HCT116 (cell line): ENCODE measurements around the gene SPRED2. TPM values are rescaled to one million over a fixed set of nuclear protein-coding genes. Genes with fewer than 3 reads are reported as not detected.

Experiments
- ATAC-seq: fragments of 200-7000 bp; cut with Tn5 transposase; 2 replicates; pipeline ENCODE4 v1.9.1; 2020; ENCODE audit warnings: mild to moderate bottlenecking, moderate library complexity
- BruUV-seq: library from RNA; stranded (reverse); fragments of 400-500 nt; replicated peaks from 2 replicates; lab custom pipeline; 2021; lab: Mats Ljungman, UMichigan
- CTCF ChIA-PET: fragments of 300-600 bp; sonication (Branson Sonifier 250); formaldehyde crosslinking; loops from one replicate; lab custom pipeline; 2021; ENCODE audit warnings: antibody characterized with exemption; lab: Charles Lee
- POLR2A ChIA-PET: fragments of 300-600, 350-600 bp; sonication (Branson Sonifier 250); formaldehyde crosslinking; loops from one replicate; lab custom pipeline; 2021; ENCODE audit warnings: antibody characterized with exemption; lab: Charles Lee
- RAD21 ChIA-PET, 2 experiments: fragments of 300-600 bp; sonication (Branson Sonifier 250); formaldehyde crosslinking; loops; one replicate each; lab custom pipeline; 2023; ENCODE audit warnings: low total read pairs in 2 of 2; ENCODE audit not compliant: uncharacterized antibody in 2 of 2, unreplicated experiment in 2 of 2, low non-redundant PET in 1 of 2; lab: Charles Lee
- DNase-seq: peaks from one replicate; pipeline ENCODE4 v3.0.0-alpha.2; 2010; ENCODE audit warnings: low read depth, low spot score
- H2AFZ ChIP-seq: fragments of 200-600 bp; shearing (Covaris generic), sonication (generic); 2 replicates; pipeline ENCODE4 v1.6.1; 2017; ENCODE audit warnings: low read depth, mixed run types, mixed read lengths, antibody characterized with exemption, low read length; ENCODE audit not compliant: poor library complexity, severe bottlenecking
- H3K27ac ChIP-seq: 2 replicates; pipeline ENCODE4 v1.5.1; 2012; ENCODE audit warnings: low read depth, low read length
- H3K27me3 ChIP-seq: fragments of 200-600 bp; sonication (generic); 2 replicates; pipeline ENCODE4 v1.6.1; 2016; ENCODE audit warnings: mixed run types, low read length, mixed read lengths; ENCODE audit not compliant: insufficient read depth
- H3K36me3 ChIP-seq, 2 experiments: fragments of 200-500 bp in 1 of 2; fragments of 200-600 bp in 1 of 2; sonication (Bioruptor generic) in 1 of 2; sonication (generic) in 1 of 2; 2 replicates each; pipeline versions ENCODE4 v1.5.1 to v1.6.1; 2014 to 2016; ENCODE audit warnings: low read length in 2 of 2, inconsistent platforms in 1 of 2, mixed read lengths in 1 of 2, mixed run types in 1 of 2; ENCODE audit not compliant: insufficient read depth in 2 of 2, control insufficient read depth in 1 of 2
- H3K4me1 ChIP-seq, 2 experiments: fragments of 200-600 bp in 1 of 2; sonication (generic) in 1 of 2; 2 replicates each; pipeline versions ENCODE4 v1.5.1 to v1.6.1; 2012 to 2017; ENCODE audit warnings: low read length in 2 of 2, inconsistent platforms in 1 of 2, mild to moderate bottlenecking in 1 of 2, mixed read lengths in 1 of 2, mixed run types in 1 of 2, moderate library complexity in 1 of 2; ENCODE audit not compliant: insufficient read depth in 2 of 2, control insufficient read depth in 1 of 2
- H3K4me2 ChIP-seq: fragments of 200-600 bp; sonication (generic); 2 replicates; pipeline ENCODE4 v1.6.1; 2017; ENCODE audit warnings: mixed run types, low read length, mixed read lengths
- H3K4me3 ChIP-seq, 2 experiments: fragments of 200-600 bp in 1 of 2; sonication (generic) in 1 of 2; replicated peaks in 1 of 2; 2 replicates each; pipeline ENCODE4 v1.5.1; 2011 to 2016; ENCODE audit warnings: low read length in 2 of 2, control low read depth in 1 of 2, low read depth in 1 of 2, mild to moderate bottlenecking in 1 of 2, mixed read lengths in 1 of 2, mixed run types in 1 of 2
- H3K79me2 ChIP-seq: fragments of 200-600 bp; sonication (generic); 2 replicates; pipeline ENCODE4 v1.6.1; 2017; ENCODE audit warnings: mild to moderate bottlenecking, mixed run types, low read length, moderate library complexity, mixed read lengths; ENCODE audit not compliant: insufficient read depth
- H3K9ac ChIP-seq: fragments of 200-600 bp; sonication (generic); 2 replicates; pipeline ENCODE4 v1.6.1; 2016; ENCODE audit warnings: low read length, mixed read lengths
- H3K9me2 ChIP-seq: fragments of 200-600 bp; sonication (generic), shearing (Covaris generic); 2 replicates; pipeline ENCODE4 v1.6.1; 2017; ENCODE audit warnings: mixed run types, mild to moderate bottlenecking, moderate library complexity; ENCODE audit not compliant: insufficient read depth
- H3K9me3 ChIP-seq, 2 experiments: fragments of 200-500 bp in 1 of 2; fragments of 200-600 bp in 1 of 2; sonication (Bioruptor generic) in 1 of 2; sonication (generic) in 1 of 2; 2 replicates each; pipeline ENCODE4 v1.6.1; 2014 to 2017; ENCODE audit warnings: low read length in 2 of 2, mixed read lengths in 2 of 2, inconsistent platforms in 1 of 2, low read depth in 1 of 2, mild to moderate bottlenecking in 1 of 2, mixed run types in 1 of 2, moderate library complexity in 1 of 2; ENCODE audit not compliant: control insufficient read depth in 1 of 2, insufficient read depth in 1 of 2
- H4K20me1 ChIP-seq: fragments of 200-600 bp; sonication (generic), shearing (Covaris generic); 2 replicates; pipeline ENCODE4 v1.6.1; 2017; ENCODE audit warnings: mixed run types, mild to moderate bottlenecking, moderate library complexity; ENCODE audit not compliant: insufficient read depth
- ATF3 ChIP-seq: IDR thresholded peaks from 2 replicates; pipeline ENCODE4 v1.6.1; 2012
- CEBPB ChIP-seq: IDR thresholded peaks from 2 replicates; pipeline ENCODE4 v1.6.1; 2012; ENCODE audit warnings: low read depth
- EGR1 ChIP-seq: IDR thresholded peaks from 2 replicates; pipeline ENCODE4 v1.6.1; 2012; ENCODE audit warnings: low read depth
- EZH2 ChIP-seq: fragments of 200-600 bp; sonication (generic); IDR thresholded peaks from 2 replicates; pipeline ENCODE4 v1.6.1; 2017; ENCODE audit warnings: antibody characterized with exemption, mixed run types
- FOSL1 ChIP-seq: IDR thresholded peaks from 2 replicates; pipeline ENCODE4 v1.6.1; 2012; ENCODE audit warnings: low read depth
- POLR2A ChIP-seq: IDR thresholded peaks from 2 replicates; pipeline ENCODE4 v1.7.0; 2011; ENCODE audit warnings: borderline replicate concordance; ENCODE audit not compliant: insufficient read depth, insufficient read length; ENCODE audit errors: extremely low read depth
- RAD21 ChIP-seq: IDR thresholded peaks from 2 replicates; pipeline ENCODE4 v1.6.1; 2012; ENCODE audit warnings: low read depth, mild to moderate bottlenecking
- SIN3A ChIP-seq: IDR thresholded peaks from 2 replicates; pipeline ENCODE4 v1.6.1; 2012; ENCODE audit warnings: low read depth
- SP1 ChIP-seq: IDR thresholded peaks from 2 replicates; pipeline ENCODE4 v1.6.1; 2012; ENCODE audit warnings: low read depth
- SRF ChIP-seq: IDR thresholded peaks from 2 replicates; pipeline ENCODE4 v1.6.1; 2012; ENCODE audit warnings: low read depth
- YY1 ChIP-seq: IDR thresholded peaks from 2 replicates; pipeline ENCODE4 v1.6.1; 2011; ENCODE audit warnings: low read length, low read depth, moderate library complexity, mild to moderate bottlenecking; ENCODE audit not compliant: insufficient replicate concordance; ENCODE audit errors: extremely low read depth
- ZBTB33 ChIP-seq: IDR thresholded peaks from 2 replicates; pipeline ENCODE4 v1.6.1; 2011; ENCODE audit warnings: mild to moderate bottlenecking, low read length, moderate library complexity; ENCODE audit not compliant: insufficient replicate concordance; ENCODE audit errors: extremely low read depth
- ZFX ChIP-seq: fragments of 450-650 bp; IDR thresholded peaks from 2 replicates; pipeline ENCODE4 v1.6.1; 2017
- ZNF274 ChIP-seq: fragments of 200-500 bp; sonication (Bioruptor generic); IDR thresholded peaks from 2 replicates; pipeline ENCODE4 v1.6.1; 2014; ENCODE audit warnings: mild to moderate bottlenecking, low read depth, low read length, inconsistent platforms
- intact Hi-C: fragments of 100-400 bp; cut with micrococcal nuclease; formaldehyde crosslinking; loops from 2 replicates; pipeline ENCODE4 v1.10.0; 2022
- total RNA-seq: library from RNA; stranded (reverse); gene quantifications from one replicate; pipeline ENCODE4 v1.2.1, GENCODE V29; 2021; ENCODE audit not compliant: unreplicated experiment
- TF ChIP-seq, protein P1 (sequence below): IDR thresholded peaks from 2 replicates; pipeline ENCODE4 v1.6.1; 2012; ENCODE audit warnings: low read depth
- TF ChIP-seq, protein P2 (sequence below): IDR thresholded peaks from 2 replicates; pipeline ENCODE4 v1.6.1; 2012

Gene SPRED2
- total RNA-seq, 1 experiment from 2014 or later, result 62.6 TPM

GRCh38 chr2:65273344-65273743 lies 159.1 kb downstream of the SPRED2 start:
- CTCF ChIA-PET, result no interaction called here
- H2AFZ ChIP-seq, result no peak overlapping the region
- DNase-seq (no peak), ATAC-seq (no peak)
- H3K9ac ChIP-seq, result no peak overlapping the region
- RAD21 ChIA-PET, result no interaction called here
- intact Hi-C loops, result no loop called here
- no peaks in the 10 kb centered on the region for H3K79me2 ChIP-seq
- H3K4me3 ChIP-seq, result no peak overlapping the region
- no TSS peak for BruUV-seq
- H3K27me3 ChIP-seq, result no peaks in the 10 kb centered on the region
- H4K20me1 ChIP-seq, result no peaks in the 10 kb centered on the region
- no peaks in the 10 kb centered on the region for H3K9me2 ChIP-seq
- TF ChIP-seq, protein P1, sequence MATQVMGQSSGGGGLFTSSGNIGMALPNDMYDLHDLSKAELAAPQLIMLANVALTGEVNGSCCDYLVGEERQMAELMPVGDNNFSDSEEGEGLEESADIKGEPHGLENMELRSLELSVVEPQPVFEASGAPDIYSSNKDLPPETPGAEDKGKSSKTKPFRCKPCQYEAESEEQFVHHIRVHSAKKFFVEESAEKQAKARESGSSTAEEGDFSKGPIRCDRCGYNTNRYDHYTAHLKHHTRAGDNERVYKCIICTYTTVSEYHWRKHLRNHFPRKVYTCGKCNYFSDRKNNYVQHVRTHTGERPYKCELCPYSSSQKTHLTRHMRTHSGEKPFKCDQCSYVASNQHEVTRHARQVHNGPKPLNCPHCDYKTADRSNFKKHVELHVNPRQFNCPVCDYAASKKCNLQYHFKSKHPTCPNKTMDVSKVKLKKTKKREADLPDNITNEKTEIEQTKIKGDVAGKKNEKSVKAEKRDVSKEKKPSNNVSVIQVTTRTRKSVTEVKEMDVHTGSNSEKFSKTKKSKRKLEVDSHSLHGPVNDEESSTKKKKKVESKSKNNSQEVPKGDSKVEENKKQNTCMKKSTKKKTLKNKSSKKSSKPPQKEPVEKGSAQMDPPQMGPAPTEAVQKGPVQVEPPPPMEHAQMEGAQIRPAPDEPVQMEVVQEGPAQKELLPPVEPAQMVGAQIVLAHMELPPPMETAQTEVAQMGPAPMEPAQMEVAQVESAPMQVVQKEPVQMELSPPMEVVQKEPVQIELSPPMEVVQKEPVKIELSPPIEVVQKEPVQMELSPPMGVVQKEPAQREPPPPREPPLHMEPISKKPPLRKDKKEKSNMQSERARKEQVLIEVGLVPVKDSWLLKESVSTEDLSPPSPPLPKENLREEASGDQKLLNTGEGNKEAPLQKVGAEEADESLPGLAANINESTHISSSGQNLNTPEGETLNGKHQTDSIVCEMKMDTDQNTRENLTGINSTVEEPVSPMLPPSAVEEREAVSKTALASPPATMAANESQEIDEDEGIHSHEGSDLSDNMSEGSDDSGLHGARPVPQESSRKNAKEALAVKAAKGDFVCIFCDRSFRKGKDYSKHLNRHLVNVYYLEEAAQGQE, result no peak
- TF ChIP-seq ZFX, result no peak
- no peak for TF ChIP-seq ATF3
- no peaks in the 10 kb centered on the region for H3K4me1 ChIP-seq
- POLR2A ChIA-PET, result no interaction called here
- peaks cover 10 to 11% of the 10 kb centered on the region in 2 experiments; a peak in 1 of 4 replicates for H3K36me3 ChIP-seq
- no peak overlapping the region for H3K27ac ChIP-seq
- no peak overlapping the region for H3K4me2 ChIP-seq
- H3K9me3 ChIP-seq, result no peaks in the 10 kb centered on the region

DNA sequence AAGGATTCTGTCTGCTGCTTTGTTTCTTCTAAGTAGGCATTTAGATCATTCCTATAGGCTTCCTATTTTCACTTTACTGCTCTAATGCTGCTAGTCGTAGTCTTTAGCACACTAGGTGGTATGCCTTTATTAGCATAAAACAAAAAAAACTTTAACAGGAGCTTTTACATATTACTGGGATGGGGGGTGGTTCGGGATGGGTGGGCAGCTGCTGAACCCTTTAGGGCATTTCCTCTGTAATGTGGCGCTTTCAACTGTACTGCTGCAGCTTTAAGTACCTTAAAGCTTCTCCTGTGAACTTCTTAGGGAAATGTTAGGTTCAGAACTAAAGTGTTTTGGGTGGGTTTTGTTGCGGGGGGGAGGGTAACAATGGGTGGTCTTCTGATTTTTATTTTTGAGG lies 163.4 kb downstream of the SPRED2 start:
- POLR2A ChIA-PET, result no interaction called here
- no peak for ATAC-seq
- no peak for TF ChIP-seq SRF
- TF ChIP-seq RAD21, result no peak
- TF ChIP-seq, protein P2, sequence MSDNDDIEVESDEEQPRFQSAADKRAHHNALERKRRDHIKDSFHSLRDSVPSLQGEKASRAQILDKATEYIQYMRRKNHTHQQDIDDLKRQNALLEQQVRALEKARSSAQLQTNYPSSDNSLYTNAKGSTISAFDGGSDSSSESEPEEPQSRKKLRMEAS, result no peak
- no peak for TF ChIP-seq FOSL1
- TF ChIP-seq ZBTB33, result no peak
- no peak for TF ChIP-seq CEBPB
- TF ChIP-seq ZNF274, result no peak
- no peak for TF ChIP-seq ATF3
- TF ChIP-seq EGR1, result no peak
- no peak for TF ChIP-seq POLR2A
- TF ChIP-seq SIN3A, result no peak
- TF ChIP-seq SP1, result no peak
- TF ChIP-seq ZFX, result no peak
- no peak for TF ChIP-seq EZH2
- TF ChIP-seq YY1, result no peak

More for the DNA sequence above, 163.4 kb downstream of the SPRED2 start:
- no peak overlapping the region for H3K27ac ChIP-seq
- CTCF ChIA-PET, result no interaction called here
- no peaks in the 10 kb centered on the region for H3K9me2 ChIP-seq
- no TSS peak for BruUV-seq
- no peaks in the 10 kb centered on the region for H3K4me1 ChIP-seq
- intact Hi-C loops, result loop anchor here (5.0 kb wide), 1 partner anchor 83 kb away; no protein-coding TSS in a partner anchor
- H3K4me3 ChIP-seq, result no peak overlapping the region
- no peak overlapping the region for H3K4me2 ChIP-seq
- H4K20me1 ChIP-seq, result no peaks in the 10 kb centered on the region
- no peaks in the 10 kb centered on the region for H3K9me3 ChIP-seq
- RAD21 ChIA-PET, result no interaction called here
- no peak overlapping the region for H2AFZ ChIP-seq
- H3K9ac ChIP-seq, result no peak overlapping the region
- no peak for DNase-seq
- peaks cover 17 to 24% of the 10 kb centered on the region in 2 experiments; a peak in 3 of 4 replicates for H3K36me3 ChIP-seq
- 0 out of 2 replicates have a peak, but pooled peaks cover 6% of the 10 kb centered on the region for H3K79me2 ChIP-seq
- H3K27me3 ChIP-seq, result no peaks in the 10 kb centered on the region
